HG03521 (cell line): ENCODE results near the gene GPX1.
"Not testable (repeated sequence)": the region's sequence is repeated elsewhere in the genome, so short reads cannot be mapped to it uniquely, and the experiment has no call there.

Experiments used
- ATAC-seq: cut with Tn5 transposase; IDR thresholded peaks from one replicate; pipeline ENCODE4 v1.9.1; 2021; ENCODE audit warnings: mild to moderate bottlenecking, moderate library complexity; ENCODE audit not compliant: unreplicated experiment

The GPX1 gene

GRCh38 chr3:49358884-49359225 lies 702 bp upstream of the GPX1 start:
- no peak for ATAC-seq

GRCh38 chr3:49357443-49358216 lies 523 bp downstream of the GPX1 start:
- peak; percentile 31 for ATAC-seq

- not testable (repeated sequence) for ATAC-seq
Measured at GRCh38 chr3:49357095-49357442, 1.1 kb downstream of the GPX1 start.

GRCh38 chr3:49352890-49353421 lies 5.2 kb downstream of the GPX1 start:
- no peak for ATAC-seq

GRCh38 chr3:49352281-49352680 lies 5.9 kb downstream of the GPX1 start:
- ATAC-seq, result no peak

GRCh38 chr3:49351521-49352011 lies 6.6 kb downstream of the GPX1 start:
- no peak for ATAC-seq

- ATAC-seq, result no peak
Measured at GRCh38 chr3:49349348-49350114, 8.6 kb downstream of the GPX1 start.

- not testable (repeated sequence) for ATAC-seq
Measured at GRCh38 chr3:49348361-49348760, 9.8 kb downstream of the GPX1 start.

- ATAC-seq, result no peak
Measured at GRCh38 chr3:49346797-49347251, 11.3 kb downstream of the GPX1 start.

GRCh38 chr3:49343163-49343562 lies 15.0 kb downstream of the GPX1 start:
- ATAC-seq, result no peak

- ATAC-seq, result no peak
Measured at GRCh38 chr3:49341996-49342395, 16.2 kb downstream of the GPX1 start.

GRCh38 chr3:49339941-49340800 lies 18.0 kb downstream of the GPX1 start, which contains the start of gene USP4:
Gene USP4 (minus strand): TSS chr3:49340053. CDS start chr3:49340024, 29 bp downstream.
- peak; percentile 88 for ATAC-seq

- ATAC-seq, result peak; percentile 5
Measured at GRCh38 chr3:49339581-49339940, 18.6 kb downstream of the GPX1 start.

- ATAC-seq, result no peak
Measured at GRCh38 chr3:49333916-49334633, 24.1 kb downstream of the GPX1 start.

GRCh38 chr3:49333091-49333490 lies 25.1 kb downstream of the GPX1 start:
- no peak for ATAC-seq

- no peak for ATAC-seq
Measured at GRCh38 chr3:49329186-49329585, 29.0 kb downstream of the GPX1 start.

GRCh38 chr3:49328350-49328749 lies 29.8 kb downstream of the GPX1 start:
- not testable (repeated sequence) for ATAC-seq

GRCh38 chr3:49327485-49327884 lies 30.7 kb downstream of the GPX1 start:
- ATAC-seq, result no peak

- ATAC-seq, result no peak
Measured at GRCh38 chr3:49324768-49325167, 33.4 kb downstream of the GPX1 start.
